Measurements from ENCODE around the gene SRGAP2B. TPM values are rescaled to one million over a fixed set of nuclear protein-coding genes. Genes with fewer than 3 reads are reported as not detected.
"Not testable (repeated sequence)": the region's sequence is repeated elsewhere in the genome, so short reads cannot be mapped to it uniquely, and the experiment has no call there.

Gene SRGAP2B
- polyA plus RNA-seq, 4 donors: 13.2 to 40.3 (median 31.6) TPM

DNA sequence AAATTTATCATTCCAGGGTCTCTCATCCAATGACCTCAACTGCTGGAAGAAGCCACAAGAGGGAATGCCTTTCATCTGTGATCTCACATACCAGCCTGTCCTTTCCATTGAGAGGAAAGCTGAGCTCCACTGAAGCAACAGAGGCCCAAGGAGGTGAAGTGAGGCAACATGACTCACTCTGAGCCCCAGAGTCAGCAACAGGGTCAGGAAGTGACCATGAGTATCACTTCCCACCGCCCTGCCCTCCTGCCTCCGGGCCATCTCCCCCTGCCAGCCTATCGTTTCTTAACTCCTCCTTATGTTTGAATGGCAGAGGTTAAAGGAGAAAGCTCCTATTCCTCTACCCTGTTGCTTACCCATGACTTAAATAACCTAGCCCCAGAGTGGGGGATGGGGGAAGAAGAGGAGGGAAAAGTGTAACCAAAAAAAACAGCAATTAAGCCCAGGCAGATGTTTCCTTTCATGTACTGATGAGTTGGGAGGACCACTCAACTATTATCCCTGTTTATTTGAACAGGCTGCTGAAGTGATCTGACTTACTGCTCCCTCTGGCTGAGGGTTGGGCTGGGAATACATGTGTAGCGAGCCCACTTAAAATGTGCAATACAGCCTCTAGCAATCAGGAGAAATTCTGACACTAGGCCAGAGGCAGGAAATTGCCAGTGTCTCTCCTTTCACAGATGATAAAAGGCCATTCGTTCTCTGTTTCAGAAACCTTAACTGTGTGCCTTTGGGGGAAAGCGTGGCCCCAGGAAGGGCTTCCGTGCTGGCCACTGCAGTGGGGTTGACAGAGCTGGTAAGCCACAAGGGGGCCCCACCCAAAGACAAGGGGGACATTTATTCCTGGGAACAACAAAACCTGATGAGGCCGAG lies 177.7 kb downstream of the SRGAP2B start:
- not testable (repeated sequence) for DNase-seq (ENCODE audit: low read depth in 4 of 4, low spot score in 3 of 4)

DNA sequence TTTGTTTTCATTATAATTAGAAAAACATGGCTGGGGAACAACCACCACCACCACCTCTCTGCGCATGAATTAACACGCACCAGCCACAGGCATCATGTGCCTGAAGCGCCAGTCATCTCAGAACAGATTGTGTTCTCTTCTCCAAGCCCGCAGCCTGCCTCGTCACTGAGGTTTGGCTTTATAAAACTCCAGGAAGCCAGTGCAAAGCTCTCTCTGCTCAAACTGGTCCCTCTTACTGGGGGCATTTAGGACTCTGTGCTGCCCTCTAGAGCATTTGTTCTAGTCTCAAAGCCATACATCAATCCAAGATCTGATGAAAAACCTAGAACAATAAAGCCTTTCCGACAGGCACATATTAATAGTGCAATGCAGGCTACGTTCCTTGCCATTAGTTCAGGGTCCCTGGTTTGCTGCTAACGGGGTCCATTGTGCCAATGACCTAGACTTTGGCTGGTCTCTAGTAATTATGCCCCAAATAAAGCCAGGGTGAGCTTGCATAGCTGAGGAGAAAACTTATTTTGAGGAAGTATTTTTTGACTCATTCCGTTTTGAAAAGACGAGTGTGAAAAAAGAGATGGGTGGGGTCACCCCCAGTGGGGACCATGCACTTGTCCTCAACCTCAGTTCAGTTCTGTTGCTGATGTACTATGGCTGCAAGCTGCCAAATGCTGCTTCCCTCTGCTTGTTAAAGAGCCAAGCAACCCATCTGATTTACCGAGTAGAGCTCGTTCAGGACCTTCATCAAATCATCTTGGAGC lies 181.0 kb downstream of the SRGAP2B start:
- not testable (repeated sequence) for DNase-seq (ENCODE audit: low read depth in 4 of 4, low spot score in 3 of 4)

DNA sequence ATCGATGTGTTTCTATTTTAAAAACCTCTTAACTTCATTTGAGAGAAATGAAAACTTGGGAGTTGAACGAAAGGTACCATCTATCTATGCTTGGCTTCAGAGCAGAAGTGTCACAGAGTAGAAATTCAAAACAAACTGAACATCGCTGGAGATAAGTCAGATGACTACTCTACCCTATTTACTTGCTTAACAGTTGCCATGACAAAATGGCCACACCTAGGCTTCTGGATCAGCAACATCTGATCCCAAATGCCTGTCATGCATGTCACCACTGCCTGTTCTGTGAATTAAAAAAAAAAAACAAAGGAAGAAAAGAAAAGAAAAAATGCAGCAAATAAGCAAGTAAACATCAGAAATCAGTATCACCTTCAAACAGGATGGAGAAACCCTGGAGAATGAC lies 181.7 kb downstream of the SRGAP2B start:
- DNase-seq (ENCODE audit: low read depth in 4 of 4, low spot score in 3 of 4): not testable (repeated sequence)

DNA sequence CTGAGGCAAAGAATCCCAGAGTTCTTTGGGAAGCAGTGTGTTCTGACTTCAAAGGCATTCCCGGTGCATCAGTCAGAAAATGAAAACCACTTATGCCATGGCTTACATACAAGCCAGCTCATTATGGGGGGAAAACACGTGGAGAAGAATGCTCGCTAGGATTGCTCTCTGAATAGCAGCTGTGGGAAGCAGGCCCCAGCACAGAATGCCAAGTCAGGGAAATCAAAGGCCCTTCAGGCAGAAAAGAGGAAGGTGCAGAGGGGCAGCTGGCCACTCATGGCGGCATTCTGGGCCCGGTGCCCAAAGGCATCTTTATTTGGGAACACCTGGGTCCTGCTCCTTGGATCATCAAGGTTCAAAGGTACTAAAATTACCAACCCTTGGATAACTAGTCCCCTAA lies 184.4 kb downstream of the SRGAP2B start:
- not testable (repeated sequence) for DNase-seq (ENCODE audit: low read depth in 4 of 4, low spot score in 3 of 4)

DNA sequence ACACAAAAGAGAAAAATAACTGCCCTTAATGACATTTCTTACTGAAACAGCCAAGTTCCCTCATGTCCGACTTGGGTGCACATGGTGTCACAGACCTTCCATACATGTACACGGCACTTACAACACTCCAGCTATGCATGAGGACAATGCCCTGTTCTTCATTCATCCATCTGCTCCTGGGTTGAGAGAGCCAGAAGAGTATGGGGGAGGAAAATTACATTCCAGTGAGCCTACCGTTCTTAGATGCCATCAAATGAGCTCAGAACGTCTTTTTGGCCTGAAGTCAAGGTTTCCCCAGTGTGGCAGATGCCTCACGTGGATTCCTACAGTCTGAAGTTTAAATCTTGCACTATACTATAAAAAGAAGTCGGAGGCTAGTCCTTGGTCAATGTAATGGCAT lies 194.3 kb downstream of the SRGAP2B start:
- DNase-seq (ENCODE audit: low read depth in 4 of 4, low spot score in 3 of 4): not testable (repeated sequence)

DNA sequence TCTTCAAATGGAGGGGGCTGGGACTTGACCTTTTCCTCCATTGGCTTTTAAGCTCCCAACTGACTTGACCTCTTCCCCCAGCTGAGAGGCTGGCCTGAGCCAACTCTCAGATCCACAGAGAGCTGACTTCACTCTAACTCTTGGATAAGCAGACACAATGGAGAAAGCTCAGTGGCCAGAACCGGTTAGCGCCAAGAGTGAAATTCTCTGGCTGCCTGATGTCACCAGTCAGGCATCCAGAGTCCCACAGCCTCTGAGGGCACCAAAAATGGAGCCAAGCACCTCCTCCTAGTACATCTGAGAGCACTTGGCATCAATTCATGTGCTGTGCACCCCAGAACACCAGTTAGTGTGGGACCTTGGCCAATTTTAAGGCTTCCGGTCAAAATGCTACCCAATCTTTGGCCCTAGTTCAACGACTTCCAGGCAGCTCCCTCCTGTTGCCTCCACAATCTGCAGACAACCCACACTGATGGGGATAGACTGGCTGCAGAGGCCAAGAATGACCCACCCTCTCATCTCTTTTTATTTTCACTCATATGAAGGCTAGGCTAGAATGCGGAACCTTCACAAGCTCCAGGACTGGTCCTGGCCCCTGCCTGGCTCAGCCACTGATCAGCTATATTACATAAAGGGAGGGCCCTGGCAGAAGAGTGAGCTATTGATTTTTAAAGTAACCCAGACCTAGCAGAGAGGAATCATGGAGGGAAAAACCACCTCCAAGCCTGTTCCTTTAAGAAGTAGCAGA lies 200.5 kb downstream of the SRGAP2B start:
- not testable (repeated sequence) for DNase-seq (ENCODE audit: low read depth in 4 of 4, low spot score in 3 of 4)

DNA sequence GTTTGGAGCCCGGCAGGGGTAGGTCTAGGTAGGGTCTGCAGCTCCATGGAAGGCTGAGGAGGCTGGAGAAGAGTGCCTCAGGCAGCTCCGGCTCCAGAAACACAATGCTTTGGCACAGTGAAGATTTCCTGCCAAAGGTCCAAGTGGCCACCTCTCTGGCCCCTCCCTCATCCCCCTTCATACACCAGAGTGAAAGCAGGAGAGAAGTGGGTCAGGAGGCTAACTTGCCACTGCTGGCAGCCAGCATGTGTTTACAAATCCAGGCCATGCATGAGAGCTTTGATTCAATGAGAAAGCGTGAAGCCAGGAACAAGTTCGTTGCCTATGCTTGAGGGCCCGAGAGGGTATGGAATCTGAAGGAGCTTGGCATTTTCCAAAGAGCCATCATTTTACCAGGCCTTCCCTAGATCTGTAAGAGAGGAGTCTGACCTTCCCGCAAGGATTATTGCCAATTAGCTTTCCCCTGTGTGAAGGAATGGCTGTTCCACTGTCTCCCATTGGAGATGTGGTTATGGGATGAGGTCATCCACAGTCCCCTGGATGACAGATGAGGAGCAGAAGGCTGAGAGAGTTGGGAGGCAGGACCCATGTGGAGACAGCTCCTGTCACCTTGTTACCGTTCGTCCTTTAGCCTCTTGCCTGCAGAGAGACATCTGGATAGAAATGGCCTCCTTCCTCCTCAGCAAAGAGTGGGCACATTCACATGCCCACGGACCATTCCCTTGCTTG lies 201.3 kb downstream of the SRGAP2B start:
- not testable (repeated sequence) for DNase-seq (ENCODE audit: low read depth in 4 of 4, low spot score in 3 of 4)

DNA sequence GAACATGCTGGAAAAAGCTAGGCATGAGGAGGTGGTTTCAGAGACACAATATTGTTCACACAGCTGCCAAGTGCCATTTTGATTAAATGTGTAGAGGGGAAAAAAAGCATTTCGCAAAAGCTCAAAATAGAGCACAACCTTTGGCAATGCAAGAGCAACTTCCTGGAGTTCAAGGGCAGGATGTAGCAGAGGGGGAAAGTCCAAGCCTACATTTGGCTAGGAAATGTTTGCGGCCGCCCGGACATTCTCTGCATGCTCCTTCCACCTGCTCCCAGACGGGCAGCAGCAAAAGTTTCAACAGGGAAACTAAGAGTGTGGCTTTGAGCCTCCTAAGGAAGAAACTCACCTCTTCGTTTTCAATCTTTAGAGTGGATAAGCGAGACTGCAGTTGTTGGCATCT lies 202.1 kb downstream of the SRGAP2B start:
- not testable (repeated sequence) for DNase-seq (ENCODE audit: low read depth in 4 of 4, low spot score in 3 of 4)

DNA sequence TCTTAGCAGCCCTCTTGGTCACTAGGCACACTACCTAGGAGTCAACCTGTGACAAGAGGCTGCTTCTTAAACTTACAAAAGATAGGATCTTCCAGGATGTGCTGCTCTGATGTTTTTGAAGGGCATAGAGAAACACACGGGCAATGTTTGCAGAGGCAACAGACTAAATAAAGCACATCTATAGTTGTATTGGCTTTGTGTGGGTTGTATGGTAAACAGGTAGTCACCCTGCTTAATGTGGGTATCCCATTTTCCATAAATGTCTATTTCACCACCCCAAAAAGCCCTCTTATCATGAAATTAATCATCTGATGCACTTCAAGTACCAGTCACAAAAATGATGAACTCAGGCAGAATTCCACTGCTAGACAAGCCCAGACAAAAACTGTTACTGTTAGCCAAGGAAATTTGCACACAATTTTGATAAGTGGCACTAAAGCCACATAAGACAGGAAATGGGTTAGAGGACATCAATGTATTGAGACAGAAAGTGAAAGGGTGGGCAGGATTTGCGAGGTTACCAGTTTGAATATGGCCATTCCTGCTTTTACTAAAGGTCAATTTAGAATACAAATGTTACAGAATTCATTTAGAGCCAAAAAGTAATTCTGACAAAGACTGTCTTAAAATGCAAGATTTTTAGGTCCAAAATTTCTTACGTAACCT lies 205.5 kb downstream of the SRGAP2B start:
- DNase-seq (ENCODE audit: low read depth in 4 of 4, low spot score in 3 of 4): not testable (repeated sequence)

DNA sequence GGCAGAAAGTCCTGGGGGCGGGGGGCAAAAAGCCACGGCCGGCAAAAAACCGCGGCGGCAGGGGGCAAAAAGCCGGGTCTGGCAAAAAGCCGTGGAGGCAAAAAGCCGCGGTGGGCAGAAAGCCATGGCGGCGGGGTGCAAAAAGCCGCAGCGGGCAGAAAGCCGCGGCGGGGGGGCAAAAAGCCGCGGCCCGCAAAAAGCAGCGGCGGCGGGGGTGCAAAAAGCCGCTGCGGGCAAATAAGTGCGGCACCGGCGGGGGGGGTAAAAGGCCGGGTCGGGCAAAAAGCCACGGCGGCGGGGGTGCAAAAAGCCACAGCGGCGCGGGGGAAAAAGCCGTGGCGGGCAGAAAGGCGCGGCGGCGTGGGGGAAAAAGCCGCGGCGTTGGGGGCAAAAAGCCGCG lies 212.1 kb downstream of the SRGAP2B start:
- DNase-seq (ENCODE audit: low read depth in 4 of 4, low spot score in 3 of 4): not testable (repeated sequence)

DNA sequence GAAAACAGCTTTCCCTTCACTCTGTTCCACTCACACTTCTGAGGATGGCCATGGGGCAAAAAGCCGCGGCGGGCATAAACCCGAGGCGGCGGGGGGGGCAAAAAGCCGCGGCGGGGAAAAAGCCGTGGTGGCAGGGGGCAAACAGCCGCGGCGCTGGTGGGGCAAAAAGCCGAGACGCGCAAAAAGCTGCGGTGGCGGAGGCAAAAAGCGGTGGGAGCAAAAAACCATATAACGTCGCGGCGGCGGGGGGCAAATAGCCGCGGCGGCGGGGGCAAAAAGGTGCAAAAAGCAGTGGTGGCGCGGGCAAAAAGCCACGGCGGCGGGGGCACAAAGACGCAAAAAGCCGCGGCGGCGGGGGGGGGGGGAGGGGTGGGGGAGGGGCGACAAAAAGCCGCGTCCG lies 212.8 kb downstream of the SRGAP2B start:
- DNase-seq (ENCODE audit: low read depth in 4 of 4, low spot score in 3 of 4): not testable (repeated sequence)

DNA sequence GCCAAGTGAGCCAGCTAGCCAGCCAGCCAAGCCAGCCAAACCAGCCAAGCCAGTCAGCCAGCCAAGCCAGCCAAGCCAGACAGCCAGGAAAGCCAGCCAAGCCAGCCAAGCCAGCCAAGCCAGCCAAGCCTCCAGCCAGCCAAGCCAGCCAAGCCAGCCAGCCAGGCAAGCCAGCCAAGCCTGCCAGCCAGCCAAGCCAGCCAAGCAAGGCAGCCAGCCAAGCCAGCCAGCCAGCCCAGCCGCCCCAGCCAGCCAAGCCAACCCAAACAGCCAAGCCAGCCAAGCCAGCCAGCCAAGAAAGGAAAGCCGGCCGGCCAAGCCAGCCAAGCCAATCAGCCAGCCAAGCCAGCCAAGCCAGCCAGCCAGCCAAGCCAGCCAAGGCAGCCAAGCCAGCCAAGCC lies 236.5 kb downstream of the SRGAP2B start:
- not testable (repeated sequence) for DNase-seq (ENCODE audit: low read depth in 4 of 4, low spot score in 3 of 4)

Other genes starting within 250 kb of the SRGAP2B start
- gene FAM72D, start 646 bp upstream of the SRGAP2B start, polyA plus RNA-seq (ENCODE audit: insufficient read length in 4 of 4): 1 to 10 TPM; 1.6 to 4.3 (median 2.1) TPM
- gene PPIAL4D, start 146.8 kb upstream of the SRGAP2B start, polyA plus RNA-seq (ENCODE audit: insufficient read length in 4 of 4): under 1 TPM in 2 of 4 donors, not detected in 2; 0.69 to 0.82 TPM

All from left renal pelvis (tissue), 4 donors.